Measurements from ENCODE around the gene DNM3.

- TF ChIP-seq CTCF (optimal IDR thresholded peaks at IDR 0.05 in 1 of 3, IDR thresholded peaks at IDR 0.05 in 1 of 3, conservative IDR thresholded peaks at IDR 0.05 in 1 of 3; ENCODE audit: extremely low read depth in 1 of 3, insufficient read depth in 2 of 3, low read length in 3 of 3) (peak in 2 of 3 experiments; percentile 27 to 29), EZH2 (IDR thresholded peaks at IDR 0.05; ENCODE audit: low read length) (no peak)
Measured at GRCh38 chr1:172401892-172402291, 560.6 kb downstream of the DNM3 start.
